OCI-LY1 (cell line): ENCODE measurements around the gene TFF3.

Experiments
- EZH2 ChIP-seq: fragments of 200-600 bp; sonication (generic), shearing (Covaris generic); IDR thresholded peaks from 2 replicates; pipeline ENCODE4 v1.8.0; 2017; ENCODE audit warnings: borderline replicate concordance, mixed run types, mild to moderate bottlenecking, antibody characterized with exemption, low read length, moderate library complexity, mixed read lengths
- TF ChIP-seq, protein P1 (sequence below): fragments of 200-600 bp; sonication (generic), shearing (Covaris generic); IDR thresholded peaks from 2 replicates; pipeline ENCODE4 v1.5.1; 2017; ENCODE audit warnings: mild to moderate bottlenecking, antibody characterized with exemption, low read length, moderate library complexity, mixed read lengths

DNA sequence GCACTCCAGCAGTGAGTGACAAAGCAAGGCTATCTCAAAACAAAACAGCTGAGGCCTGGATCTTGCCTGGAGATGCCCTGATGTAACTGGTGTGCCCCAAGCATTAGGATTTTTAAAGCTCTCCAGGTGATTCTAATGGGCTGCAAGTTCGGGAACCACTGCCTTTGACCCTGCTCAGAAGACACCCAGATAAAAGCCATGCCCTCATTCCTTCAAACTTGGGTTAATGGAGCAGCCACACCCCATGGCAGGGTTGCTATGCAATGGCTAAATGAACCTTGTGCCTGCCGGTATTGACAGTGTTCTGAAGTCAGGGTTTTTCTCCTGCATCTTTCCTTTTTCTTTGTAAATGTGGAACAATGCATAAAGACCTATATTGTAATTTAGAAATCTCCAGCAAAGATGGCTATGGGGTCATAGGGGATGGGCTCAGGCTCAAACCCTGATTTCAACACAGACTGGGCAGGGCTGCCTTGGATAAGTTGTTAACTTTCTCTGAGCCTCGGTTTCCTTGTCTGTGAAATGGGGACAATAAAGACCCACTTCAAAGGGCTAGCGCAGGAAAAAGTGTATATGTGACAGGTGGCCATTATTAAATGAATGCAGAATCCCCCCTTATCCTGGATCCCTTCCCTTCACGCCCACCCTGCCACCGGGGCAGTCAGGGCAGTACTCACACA is 453 bp downstream of the TFF3 start:
- no peak for TF ChIP-seq EZH2
- TF ChIP-seq, protein P1, sequence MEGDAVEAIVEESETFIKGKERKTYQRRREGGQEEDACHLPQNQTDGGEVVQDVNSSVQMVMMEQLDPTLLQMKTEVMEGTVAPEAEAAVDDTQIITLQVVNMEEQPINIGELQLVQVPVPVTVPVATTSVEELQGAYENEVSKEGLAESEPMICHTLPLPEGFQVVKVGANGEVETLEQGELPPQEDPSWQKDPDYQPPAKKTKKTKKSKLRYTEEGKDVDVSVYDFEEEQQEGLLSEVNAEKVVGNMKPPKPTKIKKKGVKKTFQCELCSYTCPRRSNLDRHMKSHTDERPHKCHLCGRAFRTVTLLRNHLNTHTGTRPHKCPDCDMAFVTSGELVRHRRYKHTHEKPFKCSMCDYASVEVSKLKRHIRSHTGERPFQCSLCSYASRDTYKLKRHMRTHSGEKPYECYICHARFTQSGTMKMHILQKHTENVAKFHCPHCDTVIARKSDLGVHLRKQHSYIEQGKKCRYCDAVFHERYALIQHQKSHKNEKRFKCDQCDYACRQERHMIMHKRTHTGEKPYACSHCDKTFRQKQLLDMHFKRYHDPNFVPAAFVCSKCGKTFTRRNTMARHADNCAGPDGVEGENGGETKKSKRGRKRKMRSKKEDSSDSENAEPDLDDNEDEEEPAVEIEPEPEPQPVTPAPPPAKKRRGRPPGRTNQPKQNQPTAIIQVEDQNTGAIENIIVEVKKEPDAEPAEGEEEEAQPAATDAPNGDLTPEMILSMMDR: no peak
